Measurements from ENCODE around the gene GAR1. TPM values are rescaled to one million over a fixed set of nuclear protein-coding genes. Genes with fewer than 3 reads are reported as not detected.
A peak's percentile ranks its signal among the peaks of the same experiment; 100 is the strongest.
"Not testable (repeated sequence)": the region's sequence is repeated elsewhere in the genome, so short reads cannot be mapped to it uniquely, and the experiment has no call there.

Gene GAR1
- 14.8 to 31.9 TPM (median 24.2 TPM) in 3 replicates for polyA plus RNA-seq
- 5.8 TPM for polyA plus RNA-seq (2011; ENCODE audit: low read depth)
- polyA plus RNA-seq (2011; cell fraction: cytosol; rRNA removed) = 18.6 and 27.1 TPM in 2 replicates
- 14.5 and 24.8 TPM in 2 replicates for polyA plus RNA-seq (2011; cell fraction: nucleus; rRNA removed)
- 35.3 and 47.6 TPM in 2 replicates for polyA plus RNA-seq (2012; ENCODE audit: low replicate concordance)
- 0.66 to 3.0 TPM (median 2.2 TPM) in 3 replicates for polyA minus RNA-seq
- 4.8 TPM for polyA minus RNA-seq (2011; cell fraction: cytosol; rRNA and poly(A)+ RNA removed)
- polyA minus RNA-seq (2011; cell fraction: nucleus; rRNA and poly(A)+ RNA removed) = 1.6 and 3.3 TPM in 2 replicates

GRCh38 chr4:109815151-109816081, at the start of gene GAR1:
TSS of gene GAR1 (plus strand) at chr4:109815762. CDS start at chr4:109816165, 403 bp downstream.
- Histone ChIP-seq H3K27me3 (ENCODE audit: control insufficient read depth, extremely low read depth, insufficient read depth, low read length) (no peaks in the 10 kb centered on the region), H3K36me3 (ENCODE audit: control insufficient read depth in 2 of 2, extremely low read depth in 1 of 2, insufficient read depth in 2 of 2, low read length in 2 of 2) (peaks cover 4 to 12% of the 10 kb centered on the region in 2 experiments), H3K4me2 (ENCODE audit: control insufficient read depth, extremely low read depth, insufficient read depth, low read depth, low read length) (peak within 1 kb of the TSS; percentile 90), H3K9me1 (ENCODE audit: control insufficient read depth, extremely low read depth, insufficient read depth, low read length) (no peaks in the 10 kb centered on the region), H3K4me3 (ENCODE audit: control insufficient read depth in 2 of 3, extremely low read depth in 1 of 3, insufficient read depth in 2 of 3, low read depth in 1 of 3, low read length in 3 of 3) (peak within 1 kb of the TSS; percentile 94 to 98 (median 96)), H4K20me1 (ENCODE audit: control insufficient read depth, extremely low read depth, insufficient read depth, low read length) (no peaks in the 10 kb centered on the region), H3K4me1 (ENCODE audit: control insufficient read depth, extremely low read depth, insufficient read depth, low read length) (peaks cover 14% of the 10 kb centered on the region), H2AFZ (ENCODE audit: control insufficient read depth, low read length) (peak within 1 kb of the TSS; percentile 99), H3K79me2 (ENCODE audit: control insufficient read depth, insufficient read depth, low read length) (peaks cover 42% of the 10 kb centered on the region), H3K9ac (ENCODE audit: control insufficient read depth, extremely low read depth, insufficient read depth, low read length) (peak within 1 kb of the TSS; percentile 97), H3K9me3 (ENCODE audit: control insufficient read depth, low read depth, low read length) (no peaks in the 10 kb centered on the region), H3K27ac (ENCODE audit: control insufficient read depth, insufficient read depth, low read length) (peak within 1 kb of the TSS; percentile 99)
- dilution Hi-C loops (cut with MboI; ENCODE audit: extremely low pct_ligation_motif_present, low sequenced_read_pairs) = no loop called here
- no peak for TF ChIP-seq EZH2 (IDR thresholded peaks at IDR 0.05; ENCODE audit: low read length)
- no peak for TF ChIP-seq CTCF (optimal IDR thresholded peaks at IDR 0.05 in 1 of 3, IDR thresholded peaks at IDR 0.05 in 1 of 3, conservative IDR thresholded peaks at IDR 0.05 in 1 of 3; ENCODE audit: extremely low read depth in 1 of 3, insufficient read depth in 2 of 3, low read length in 3 of 3)
- DNase-seq (ENCODE audit: low read depth, low spot score) = peak; percentile 36
- peak; percentile 94 for FAIRE-seq

GRCh38 chr4:109782092-109782491, 33.5 kb upstream of the GAR1 start:
- H3K27ac ChIP-seq (ENCODE audit: control insufficient read depth, insufficient read depth, low read length); FAIRE-seq; H3K9me3 ChIP-seq (ENCODE audit: control insufficient read depth, low read depth, low read length); H3K36me3 ChIP-seq (ENCODE audit: control insufficient read depth in 2 of 2, extremely low read depth in 1 of 2, insufficient read depth in 2 of 2, low read length in 2 of 2); H3K9me1 ChIP-seq (ENCODE audit: control insufficient read depth, extremely low read depth, insufficient read depth, low read length); H2AFZ ChIP-seq (ENCODE audit: control insufficient read depth, low read length); H3K4me1 ChIP-seq (ENCODE audit: control insufficient read depth, extremely low read depth, insufficient read depth, low read length); H3K4me3 ChIP-seq (ENCODE audit: control insufficient read depth in 2 of 3, extremely low read depth in 1 of 3, insufficient read depth in 2 of 3, low read depth in 1 of 3, low read length in 3 of 3); DNase-seq (ENCODE audit: low read depth, low spot score); H3K27me3 ChIP-seq (ENCODE audit: control insufficient read depth, extremely low read depth, insufficient read depth, low read length); H3K79me2 ChIP-seq (ENCODE audit: control insufficient read depth, insufficient read depth, low read length); dilution Hi-C loops (cut with MboI; ENCODE audit: extremely low pct_ligation_motif_present, low sequenced_read_pairs); H4K20me1 ChIP-seq (ENCODE audit: control insufficient read depth, extremely low read depth, insufficient read depth, low read length); H3K4me2 ChIP-seq (ENCODE audit: control insufficient read depth, extremely low read depth, insufficient read depth, low read depth, low read length); H3K9ac ChIP-seq (ENCODE audit: control insufficient read depth, extremely low read depth, insufficient read depth, low read length): not testable (repeated sequence)
